GM18909 (cell line): ENCODE measurements around the gene SERPINE1.
"Not testable (repeated sequence)": the region's sequence is repeated elsewhere in the genome, so short reads cannot be mapped to it uniquely, and the experiment has no call there.

Source experiments
- ATAC-seq: cut with Tn5 transposase; IDR thresholded peaks from one replicate; pipeline ENCODE4 v1.9.1; 2021; ENCODE audit warnings: mild to moderate bottlenecking; ENCODE audit not compliant: unreplicated experiment, poor library complexity

The SERPINE1 gene

DNA sequence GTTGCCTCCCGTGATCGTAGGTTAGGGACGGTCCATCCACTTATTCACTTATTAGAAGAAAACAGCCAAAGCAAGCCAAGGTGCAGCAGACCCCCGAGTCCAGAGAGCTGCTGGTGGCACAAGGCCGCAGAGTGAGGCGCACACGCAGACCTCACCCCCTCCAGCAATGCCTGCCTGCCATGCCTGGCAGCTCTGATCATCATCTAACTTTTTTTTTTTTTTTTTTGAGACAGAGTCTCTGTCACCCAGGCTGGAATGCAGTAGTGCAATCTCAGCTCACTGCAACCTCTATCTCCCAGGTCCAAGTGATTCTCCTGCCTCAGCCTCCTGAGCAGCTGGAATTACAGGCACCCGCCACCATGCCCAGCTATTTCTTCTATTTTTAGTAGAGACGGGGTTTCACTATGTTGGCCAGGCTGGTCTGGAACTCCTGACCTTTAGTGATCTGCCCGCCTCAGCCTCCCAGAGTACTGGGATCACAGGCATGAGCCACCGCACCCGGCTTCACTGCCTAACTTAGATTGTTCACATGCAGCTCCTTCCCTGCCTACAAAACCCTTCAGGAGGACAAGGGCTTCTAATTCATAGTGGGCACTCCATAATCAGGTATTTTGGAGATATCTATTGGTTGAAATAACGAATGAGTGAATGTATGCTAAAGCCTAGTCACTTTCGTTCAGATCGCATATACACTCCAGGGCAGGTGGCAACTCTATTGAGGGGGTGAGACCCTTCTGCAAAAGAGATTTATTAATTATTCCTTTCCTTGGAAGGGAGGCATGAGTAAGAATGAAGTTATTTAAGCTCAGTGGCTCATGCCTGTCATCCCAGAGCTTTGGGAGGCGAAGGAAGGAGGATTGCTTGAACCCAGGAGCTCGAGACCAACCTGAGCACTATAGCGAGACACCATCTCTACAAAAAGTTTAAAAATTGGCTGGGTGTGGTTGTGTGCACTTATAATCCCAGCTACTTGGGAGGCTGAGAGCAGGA is 25.8 kb upstream of the SERPINE1 start:
- ATAC-seq: no peak

GRCh38 chr7:101102026-101102425 is 24.9 kb upstream of the SERPINE1 start:
- ATAC-seq: no peak

DNA sequence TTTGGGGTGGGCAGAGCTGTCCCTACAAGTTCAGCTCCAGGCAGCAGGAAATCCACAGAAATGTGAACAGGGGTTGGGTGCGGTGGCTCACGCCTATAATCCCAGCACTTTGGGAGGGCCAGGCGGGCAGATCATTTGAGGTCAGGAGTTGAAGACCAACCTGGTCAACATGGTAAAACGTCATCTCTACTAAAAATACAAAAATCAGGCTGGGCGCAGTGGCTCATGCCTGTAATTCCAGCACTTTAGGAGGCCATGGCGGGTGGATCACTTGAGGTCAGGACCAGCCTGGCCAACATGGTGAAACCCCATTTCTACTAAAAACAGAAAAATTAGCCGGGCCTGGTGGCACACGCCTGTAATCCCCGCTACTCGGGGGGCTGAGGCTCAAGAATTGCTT is 23.2 kb upstream of the SERPINE1 start:
- ATAC-seq: not testable (repeated sequence)

DNA sequence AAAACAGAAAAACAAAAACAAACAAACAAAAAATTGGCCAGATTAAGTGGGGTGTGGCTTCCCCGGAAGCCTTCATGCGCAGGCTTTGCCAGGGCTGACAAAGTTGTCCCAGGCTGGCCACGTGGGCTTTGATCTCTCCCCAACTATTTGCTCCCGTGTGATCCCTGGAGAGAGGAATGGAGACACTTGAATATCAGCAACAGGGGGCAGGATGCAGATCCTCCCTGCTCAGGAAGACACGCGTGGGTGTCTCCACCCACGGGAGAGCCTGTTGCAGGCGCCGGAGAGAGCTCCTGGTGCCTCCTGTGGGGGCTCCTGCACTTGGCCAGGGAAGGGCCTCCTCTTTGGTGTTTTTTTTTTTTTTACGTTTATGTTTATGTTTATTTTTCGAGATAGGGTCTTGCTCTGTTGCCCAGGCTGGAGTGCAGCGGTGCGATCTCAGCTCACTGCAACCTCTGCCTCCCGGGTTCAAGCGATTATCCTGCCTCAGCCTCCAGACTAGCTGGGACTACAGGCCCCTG is 22.7 kb upstream of the SERPINE1 start:
- ATAC-seq: no peak

DNA sequence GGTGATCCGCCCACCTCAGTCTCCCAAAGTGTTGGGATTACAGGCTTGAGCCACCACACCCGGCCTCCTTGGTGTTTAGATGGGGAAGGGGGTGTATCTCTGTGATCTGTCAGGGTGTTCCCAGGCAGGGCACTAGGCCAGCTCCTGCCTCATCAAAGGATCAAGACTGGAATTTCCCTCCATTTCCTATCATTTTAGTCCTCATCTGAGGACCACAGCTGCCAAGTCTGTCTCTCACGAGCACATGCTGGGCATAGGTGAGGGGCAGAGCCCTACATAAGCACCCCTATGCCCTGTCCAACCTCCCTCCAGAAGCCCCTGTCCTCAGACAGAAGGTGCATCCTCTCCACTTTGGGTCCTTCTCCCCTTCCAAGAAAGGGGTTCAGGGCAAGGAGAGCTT is 22.1 kb upstream of the SERPINE1 start:
- ATAC-seq: no peak

DNA sequence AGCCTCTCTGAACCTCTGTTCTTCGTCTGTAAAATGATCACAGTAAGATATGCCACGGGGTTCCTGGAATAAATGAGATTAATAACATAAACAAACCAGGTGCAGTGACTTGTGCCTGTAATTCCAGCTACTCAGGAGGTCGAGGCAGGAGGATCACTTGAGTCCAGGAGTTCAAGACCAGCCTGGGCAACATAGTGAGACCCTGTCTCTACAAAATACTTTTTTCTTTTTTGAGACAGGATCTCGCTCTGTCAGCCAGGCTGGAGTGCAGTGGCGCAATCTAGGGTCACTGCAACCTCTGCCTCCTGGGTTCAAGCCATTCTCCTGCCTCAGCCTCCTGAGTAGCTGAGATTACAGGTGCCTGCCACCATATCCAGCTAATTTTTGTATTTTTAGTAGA is 21.7 kb upstream of the SERPINE1 start:
- not testable (repeated sequence) for ATAC-seq

DNA sequence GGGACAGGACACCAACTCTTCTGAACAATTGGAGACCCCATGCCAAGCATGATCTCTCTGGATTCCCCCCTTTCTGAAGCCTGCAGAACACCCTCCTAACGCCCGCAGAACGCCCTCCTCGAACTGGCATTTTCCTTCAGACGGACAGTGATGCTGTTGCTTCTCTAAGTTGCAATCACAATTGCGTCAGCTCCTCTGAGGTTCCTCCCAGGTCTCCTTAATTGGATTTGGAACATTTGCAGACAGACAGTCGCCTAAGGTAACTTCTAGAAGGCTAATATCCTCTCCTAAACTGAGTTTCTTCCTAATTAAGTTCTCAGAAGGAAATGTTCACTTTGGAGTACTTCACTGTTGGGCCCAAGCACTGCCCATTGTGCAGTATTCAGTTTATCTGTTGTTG is 20.5 kb upstream of the SERPINE1 start:
- ATAC-seq: no peak

DNA sequence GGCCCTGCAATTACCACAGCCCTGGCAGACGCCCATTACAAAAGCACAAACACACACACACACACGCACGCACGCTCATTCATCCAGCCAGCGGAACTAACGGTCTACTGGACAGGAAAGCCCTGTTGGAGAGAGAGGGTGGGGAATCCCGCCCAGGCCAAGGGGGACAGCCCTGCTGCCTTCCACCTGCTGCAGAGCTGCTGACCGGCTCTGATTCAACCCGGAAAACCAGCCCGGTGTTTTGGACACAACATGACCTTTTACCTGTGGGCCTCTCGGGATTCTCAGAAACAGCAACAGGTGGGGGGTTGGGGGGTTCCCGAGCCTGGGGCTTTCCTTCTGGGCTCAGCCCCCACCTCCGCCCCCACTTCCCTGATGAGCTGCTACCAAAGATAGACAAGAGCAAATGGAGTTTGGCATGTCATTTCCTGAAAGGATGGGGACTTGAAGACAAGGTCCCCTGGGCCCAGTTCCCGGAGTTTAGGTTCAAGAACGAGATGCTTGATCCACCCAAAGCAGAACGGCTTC is 18.5 kb upstream of the SERPINE1 start:
- ATAC-seq: no peak

DNA sequence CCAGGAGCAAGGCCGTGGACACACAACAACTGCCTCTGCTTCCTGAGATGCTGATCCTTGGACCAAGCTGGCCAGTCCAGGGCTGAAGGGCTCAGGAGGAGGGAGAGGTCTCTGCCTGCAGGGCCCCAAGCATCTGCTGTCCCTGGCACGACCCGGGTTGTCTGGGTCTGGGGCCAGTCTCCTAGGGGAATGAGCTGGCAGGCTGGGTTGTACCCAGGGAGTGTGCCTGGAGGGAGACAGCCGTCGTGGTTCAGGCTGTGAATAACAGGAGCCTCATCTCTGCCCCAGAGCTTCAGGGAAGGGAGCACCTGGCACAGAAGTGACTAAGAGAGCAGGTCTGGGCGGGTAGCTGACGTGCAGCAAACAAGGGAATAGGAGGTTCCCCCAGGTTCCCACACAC is 17.9 kb upstream of the SERPINE1 start:
- ATAC-seq: no peak

DNA sequence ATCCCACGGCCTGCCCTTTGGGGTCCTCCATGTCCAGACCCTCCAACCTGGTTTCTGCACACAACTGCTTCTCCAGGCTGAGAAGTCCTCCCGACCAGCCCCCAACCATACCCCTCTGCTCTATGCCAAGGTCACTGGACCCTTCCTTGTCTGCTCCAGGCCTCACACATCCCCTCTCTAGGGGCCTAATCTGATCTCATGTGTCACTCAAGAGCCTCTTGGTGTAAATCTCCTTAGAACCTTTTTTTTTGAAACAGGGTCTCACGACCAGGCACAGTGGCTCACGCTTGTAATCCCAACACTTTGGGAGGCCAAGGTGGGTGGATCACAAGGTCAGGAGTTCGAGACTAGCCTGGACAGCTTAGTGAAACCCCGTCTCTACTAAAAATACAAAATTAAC is 17.5 kb upstream of the SERPINE1 start:
- no peak for ATAC-seq

- ATAC-seq: no peak
Measured at GRCh38 chr7:101111261-101111660, 15.6 kb upstream of the SERPINE1 start.

GRCh38 chr7:101112233-101112632 is 14.7 kb upstream of the SERPINE1 start:
- no peak for ATAC-seq

- not testable (repeated sequence) for ATAC-seq
Measured at GRCh38 chr7:101113140-101113539, 13.8 kb upstream of the SERPINE1 start.

- ATAC-seq: no peak
Measured at GRCh38 chr7:101113836-101114235, 13.1 kb upstream of the SERPINE1 start.

GRCh38 chr7:101114492-101114891 is 12.4 kb upstream of the SERPINE1 start:
- no peak for ATAC-seq

DNA sequence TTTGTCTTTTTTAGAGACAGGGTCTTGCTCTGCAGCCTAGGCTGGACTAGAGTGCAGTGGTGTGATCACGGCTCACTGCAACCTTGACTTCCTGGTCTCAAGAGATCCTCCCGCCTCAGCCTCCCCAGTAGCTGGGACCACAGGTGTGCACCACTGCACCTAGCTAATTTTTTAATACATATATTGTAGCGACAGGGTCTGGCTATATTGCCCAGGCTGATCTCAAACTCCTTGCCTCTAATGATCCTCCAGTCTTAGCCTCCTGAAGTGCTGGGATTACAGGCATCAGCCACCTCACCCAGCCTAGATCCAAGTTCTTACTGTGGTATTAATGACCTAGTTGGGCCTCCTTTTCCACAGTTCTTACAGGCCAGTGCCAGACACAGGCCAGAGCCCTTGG is 11.7 kb upstream of the SERPINE1 start:
- ATAC-seq: no peak

- ATAC-seq: no peak
Measured at GRCh38 chr7:101116898-101117297, 10.0 kb upstream of the SERPINE1 start.

- no peak for ATAC-seq
Measured at GRCh38 chr7:101118856-101119255, 8.0 kb upstream of the SERPINE1 start.

GRCh38 chr7:101119876-101120275 is 7.0 kb upstream of the SERPINE1 start:
- no peak for ATAC-seq

DNA sequence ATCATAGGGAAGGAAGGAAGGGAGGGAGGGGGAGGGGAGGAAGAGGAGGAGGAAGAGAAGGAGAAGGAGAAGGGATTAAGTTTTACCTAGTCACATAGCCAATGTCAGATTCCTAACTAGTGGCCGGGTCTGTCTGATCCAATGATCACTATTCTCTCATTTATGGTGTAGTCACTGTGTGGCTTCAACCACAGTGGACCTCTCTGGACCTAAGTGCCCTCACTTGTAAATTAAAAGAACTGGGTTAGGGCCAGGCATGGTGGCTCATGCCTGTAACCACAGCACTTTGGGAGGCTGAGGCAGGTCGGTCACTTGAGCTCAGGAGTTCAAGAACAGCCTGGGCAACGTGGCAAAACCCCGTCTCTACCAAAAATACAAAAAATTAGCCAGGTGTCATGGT is 6.6 kb upstream of the SERPINE1 start:
- ATAC-seq: no peak

- not testable (repeated sequence) for ATAC-seq
Measured at GRCh38 chr7:101121631-101121990, 5.3 kb upstream of the SERPINE1 start.
